NOMO-1 treated with DMSO at 0.1 percent for 48 hours (cell line): ENCODE data around the gene REEP3.
"Not testable (repeated sequence)": the region's sequence is repeated elsewhere in the genome, so short reads cannot be mapped to it uniquely, and the experiment has no call there.

Experiments
- DNase-seq: peaks from one replicate; lab custom pipeline; 2025; ENCODE audit not compliant: unreplicated experiment; lab: John Stamatoyannopoulos, UW

REEP3 gene

GRCh38 chr10:63520500-63521415, at the start of gene REEP3:
REEP3 (plus strand) TSS chr10:63521401; CDS start chr10:63521546, 145 bp downstream.
- DNase-seq = peak; percentile 85

GRCh38 chr10:63474488-63474887, 46.7 kb upstream of the REEP3 start:
- no peak for DNase-seq

GRCh38 chr10:63477927-63478326, 43.3 kb upstream of the REEP3 start:
- no peak for DNase-seq

GRCh38 chr10:63478564-63478963, 42.6 kb upstream of the REEP3 start:
- DNase-seq = no peak

GRCh38 chr10:63480237-63480636, 41.0 kb upstream of the REEP3 start:
- DNase-seq = no peak

- DNase-seq = peak; percentile 66
Observed at GRCh38 chr10:63481815-63482421, 39.3 kb upstream of the REEP3 start.

GRCh38 chr10:63483983-63484382, 37.2 kb upstream of the REEP3 start:
- DNase-seq = no peak

- no peak for DNase-seq
Observed at GRCh38 chr10:63487990-63488389, 33.2 kb upstream of the REEP3 start.

- no peak for DNase-seq
Observed at GRCh38 chr10:63489838-63490237, 31.4 kb upstream of the REEP3 start.

GRCh38 chr10:63491588-63492316, 29.4 kb upstream of the REEP3 start:
- peak; percentile 57 for DNase-seq

- DNase-seq = not testable (repeated sequence)
Observed at GRCh38 chr10:63492317-63492690, 28.9 kb upstream of the REEP3 start.

GRCh38 chr10:63493004-63493403, 28.2 kb upstream of the REEP3 start:
- DNase-seq = no peak

- no peak for DNase-seq
Observed at GRCh38 chr10:63494951-63495350, 26.2 kb upstream of the REEP3 start.

- DNase-seq = no peak
Observed at GRCh38 chr10:63496561-63496960, 24.6 kb upstream of the REEP3 start.

- DNase-seq = peak; percentile 75
Observed at GRCh38 chr10:63497321-63497720, 23.9 kb upstream of the REEP3 start.

- peak; percentile 35 for DNase-seq
Observed at GRCh38 chr10:63498665-63499064, 22.5 kb upstream of the REEP3 start.

GRCh38 chr10:63500551-63500950, 20.6 kb upstream of the REEP3 start:
- DNase-seq = not testable (repeated sequence)

- peak; percentile 28 for DNase-seq
Observed at GRCh38 chr10:63501954-63502353, 19.2 kb upstream of the REEP3 start.

- no peak for DNase-seq
Observed at GRCh38 chr10:63502832-63503231, 18.4 kb upstream of the REEP3 start.

GRCh38 chr10:63503395-63503794, 17.8 kb upstream of the REEP3 start:
- peak; percentile 22 for DNase-seq

- peak; percentile 48 for DNase-seq
Observed at GRCh38 chr10:63504145-63504881, 16.9 kb upstream of the REEP3 start.
